Large intestine (tissue), 3 donors: ENCODE measurements around the gene PRPF6. TPM values are rescaled to one million over a fixed set of nuclear protein-coding genes. Genes with fewer than 3 reads are reported as not detected.

Experiments used
- DNase-seq, 2 donors: peaks; one replicate each; pipeline versions ENCODE4 v3.0.0 to v3.0.0-alpha.2; 2013
- H3K27ac ChIP-seq: one replicate; pipeline ENCODE4 v1.5.1; 2013; ENCODE audit warnings: low read length
- H3K27me3 ChIP-seq: 2 replicates; pipeline ENCODE4 v1.6.1; 2013; ENCODE audit warnings: low read length; ENCODE audit not compliant: control insufficient read depth, insufficient read depth
- H3K36me3 ChIP-seq: 2 replicates; pipeline ENCODE4 v1.6.1; 2013; ENCODE audit warnings: low read length; ENCODE audit not compliant: control insufficient read depth, insufficient read depth
- H3K4me1 ChIP-seq: one replicate; pipeline ENCODE4 v1.6.1; 2013; ENCODE audit warnings: low read length; ENCODE audit not compliant: control insufficient read depth, insufficient read depth
- H3K4me3 ChIP-seq: one replicate; pipeline ENCODE4 v1.5.1; 2013; ENCODE audit warnings: low read length
- H3K9me3 ChIP-seq: one replicate; pipeline ENCODE4 v1.6.1; 2013; ENCODE audit warnings: mild to moderate bottlenecking, low read depth, low read length, moderate library complexity; ENCODE audit not compliant: control insufficient read depth
- WGBS: methylation state at CpG from one replicate; pipeline ENCODE4 v1.1.5; 2013; ENCODE audit warnings: low lambda C conversion rate; ENCODE audit not compliant: insufficient coverage; 5-methylcytosine and 5-hydroxymethylcytosine counted together
- polyA plus RNA-seq: library from polyadenylated mRNA; unstranded; fragments of 120-200 nt; gene quantifications from one replicate; pipeline ENCODE4 v1.2.1, GENCODE V29; 2013

Gene PRPF6
- polyA plus RNA-seq, 1 donor, result 59.7 TPM

DNA sequence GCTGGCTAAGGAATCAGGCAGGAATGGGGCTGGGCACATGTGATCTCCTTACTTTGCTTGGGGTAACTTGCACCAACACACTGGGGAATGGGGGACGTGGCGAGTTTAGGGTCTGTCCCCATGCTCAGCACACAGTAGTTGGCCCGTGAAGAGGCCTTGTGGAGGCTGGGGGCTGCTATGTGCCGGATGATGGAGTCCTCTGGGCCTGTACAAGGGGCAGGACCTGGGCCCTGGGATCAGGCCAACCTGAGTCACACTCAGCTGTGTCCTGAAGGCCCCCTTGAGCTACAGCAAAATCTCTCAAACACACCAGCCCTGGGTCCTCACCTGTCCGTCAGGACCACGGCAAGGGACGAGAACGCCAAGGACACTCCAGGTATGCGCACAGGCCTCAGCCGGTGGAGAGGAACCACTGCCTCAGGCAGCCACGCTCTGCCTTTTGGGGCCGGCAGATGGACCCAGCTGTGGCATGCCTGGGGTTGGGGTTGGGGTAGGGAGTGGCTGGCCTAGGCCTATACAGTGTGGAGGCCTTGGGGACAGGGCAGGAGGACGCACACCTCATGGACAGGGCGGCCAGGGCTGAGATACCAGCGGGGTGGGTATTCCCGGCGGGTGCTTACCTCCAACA, 35.8 kb upstream of the PRPF6 start:
- Histone ChIP-seq H3K4me1 (peaks cover 21% of the 10 kb centered on the region), H3K36me3 (peaks cover 65% of the 10 kb centered on the region), H3K27ac (no peak overlapping the region), H3K9me3 (peaks cover 20% of the 10 kb centered on the region), H3K27me3 (no peaks in the 10 kb centered on the region), H3K4me3 (no peak overlapping the region)
- no CpG with 5 or more reads among the region's 17 CpGs for WGBS
- DNase-seq, result no peak

DNA sequence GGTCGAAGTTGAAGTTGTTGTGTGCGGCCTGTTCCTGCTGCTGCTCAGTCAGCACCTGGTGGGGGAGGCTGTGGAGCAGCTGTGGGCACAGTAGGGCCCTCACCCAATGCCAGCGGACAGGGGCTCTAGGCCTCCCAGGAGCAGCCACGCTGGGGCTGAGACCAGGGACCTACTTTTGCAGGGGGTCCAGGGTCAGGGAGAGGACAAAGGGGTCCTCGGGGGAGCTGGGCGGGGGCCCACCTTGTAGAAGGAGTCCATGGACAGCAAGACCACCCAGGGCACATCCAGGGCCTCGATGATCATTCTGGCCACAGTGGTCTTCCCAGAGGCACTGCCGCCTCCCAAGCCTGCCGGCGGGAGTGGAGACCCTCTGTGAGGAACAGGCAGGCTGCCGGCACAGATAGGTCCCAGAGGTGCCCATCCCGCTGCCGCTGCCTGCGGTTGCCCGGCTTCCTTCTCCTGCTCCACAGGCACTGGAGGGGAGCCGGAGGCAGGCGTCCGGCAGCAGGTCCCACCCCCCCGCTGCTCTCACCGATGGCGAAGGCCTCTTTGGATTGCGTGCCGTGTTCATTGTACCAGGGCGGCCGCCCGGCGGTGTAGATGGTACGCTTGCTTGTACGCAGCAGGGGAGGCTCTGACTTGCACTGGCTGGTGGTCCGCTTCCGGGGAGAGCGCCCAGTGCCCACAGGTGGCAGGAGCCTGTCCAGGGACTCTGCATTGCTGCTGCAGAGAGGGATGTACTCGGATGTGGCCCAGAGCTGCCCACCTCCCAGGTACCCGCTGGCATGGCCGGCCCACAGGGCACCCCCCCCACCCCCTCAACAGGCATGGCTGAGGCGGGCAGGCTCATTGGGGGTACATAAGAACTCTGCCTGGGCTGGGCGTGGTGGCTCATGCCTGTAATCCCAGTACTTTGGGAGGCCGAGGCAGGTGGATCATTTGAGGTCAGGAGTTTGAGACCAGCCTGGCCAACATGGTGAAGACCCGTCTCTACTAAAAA, 34.7 kb upstream of the PRPF6 start:
- Histone ChIP-seq H3K4me1 (peaks cover 22% of the 10 kb centered on the region), H3K27ac (no peak overlapping the region), H3K4me3 (no peak overlapping the region), H3K9me3 (peaks cover 9% of the 10 kb centered on the region), H3K36me3 (peaks cover 58% of the 10 kb centered on the region), H3K27me3 (no peaks in the 10 kb centered on the region)
- WGBS, result no CpG with 5 or more reads among the region's 39 CpGs
- no peak for DNase-seq

GRCh38 chr20:63946986-63947637, 33.8 kb upstream of the PRPF6 start:
- no CpG with 5 or more reads among the region's 15 CpGs for WGBS
- Histone ChIP-seq H3K36me3 (peaks cover 56% of the 10 kb centered on the region), H3K27ac (no peak overlapping the region)

DNA sequence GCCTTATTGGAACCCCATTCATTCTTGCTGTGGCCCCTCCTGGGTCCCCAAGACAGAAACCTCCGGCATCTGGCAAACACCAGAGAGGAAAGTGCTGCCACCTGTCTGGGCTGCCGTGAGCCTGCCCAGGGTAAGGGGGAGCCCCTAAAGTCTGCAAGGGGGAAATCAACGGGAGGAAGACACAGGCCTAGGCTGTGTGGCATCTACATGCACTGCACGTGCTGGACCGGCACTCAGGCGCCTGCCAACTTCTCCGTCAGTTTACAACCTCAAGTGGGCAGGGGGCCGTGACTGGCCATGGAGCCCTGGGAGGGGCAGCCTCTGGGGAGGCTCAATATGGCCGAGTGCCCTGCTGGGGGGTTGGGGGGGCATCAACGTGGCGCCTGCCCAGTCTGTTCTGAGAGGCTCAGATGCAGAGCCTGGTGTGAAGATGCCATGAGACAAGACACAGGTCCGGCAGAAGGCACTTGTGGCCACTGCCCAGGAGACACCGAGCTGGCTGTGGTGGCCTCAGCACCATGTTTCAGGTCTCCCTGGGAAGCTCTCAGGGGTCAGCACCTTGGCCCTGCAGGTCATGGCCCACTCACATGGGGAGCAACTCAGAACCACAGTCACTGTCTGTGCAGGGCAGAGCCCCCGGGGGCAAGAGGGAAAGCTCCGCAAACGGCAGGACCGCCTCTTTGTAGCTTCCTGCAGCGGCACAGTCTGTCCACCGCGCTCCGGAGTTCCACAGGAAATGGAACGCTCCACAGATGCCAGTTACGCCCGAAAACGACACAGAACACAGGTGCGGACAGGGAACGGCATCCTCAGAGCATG, 33.1 kb upstream of the PRPF6 start:
- no peaks in the 10 kb centered on the region for H3K27me3 ChIP-seq
- no CpG with 5 or more reads among the region's 27 CpGs for WGBS
- no peaks in the 10 kb centered on the region for H3K9me3 ChIP-seq
- peaks cover 53% of the 10 kb centered on the region for H3K36me3 ChIP-seq
- no peak overlapping the region for H3K4me3 ChIP-seq
- no peak overlapping the region for H3K27ac ChIP-seq
- peaks cover 26% of the 10 kb centered on the region for H3K4me1 ChIP-seq
- no peak for DNase-seq

More at GRCh38 chr20:63946986-63947637, 33.8 kb upstream of the PRPF6 start:
- Histone ChIP-seq H3K4me3 (no peak overlapping the region), H3K9me3 (peaks cover 1% of the 10 kb centered on the region), H3K4me1 (peaks cover 26% of the 10 kb centered on the region), H3K27me3 (no peaks in the 10 kb centered on the region)
- DNase-seq, result no peak

- H3K4me3 ChIP-seq, result no peak overlapping the region
- no peak for DNase-seq
- H3K9me3 ChIP-seq, result no peaks in the 10 kb centered on the region
- no peak overlapping the region for H3K27ac ChIP-seq
- no CpG with 5 or more reads among the region's 20 CpGs for WGBS
- H3K27me3 ChIP-seq, result no peaks in the 10 kb centered on the region
- peaks cover 23% of the 10 kb centered on the region for H3K36me3 ChIP-seq
- H3K4me1 ChIP-seq, result peaks cover 41% of the 10 kb centered on the region
Observed at GRCh38 chr20:63950701-63951397, 30.1 kb upstream of the PRPF6 start.

- H3K27me3 ChIP-seq, result no peaks in the 10 kb centered on the region
- no CpG with 5 or more reads among the region's 17 CpGs for WGBS
- peaks cover 17% of the 10 kb centered on the region for H3K36me3 ChIP-seq
- H3K4me1 ChIP-seq, result peaks cover 41% of the 10 kb centered on the region
- no peaks in the 10 kb centered on the region for H3K9me3 ChIP-seq
- no peak overlapping the region for H3K27ac ChIP-seq
- H3K4me3 ChIP-seq, result no peak overlapping the region
- DNase-seq, result no peak
Observed at GRCh38 chr20:63951398-63952209, 29.3 kb upstream of the PRPF6 start.

DNA sequence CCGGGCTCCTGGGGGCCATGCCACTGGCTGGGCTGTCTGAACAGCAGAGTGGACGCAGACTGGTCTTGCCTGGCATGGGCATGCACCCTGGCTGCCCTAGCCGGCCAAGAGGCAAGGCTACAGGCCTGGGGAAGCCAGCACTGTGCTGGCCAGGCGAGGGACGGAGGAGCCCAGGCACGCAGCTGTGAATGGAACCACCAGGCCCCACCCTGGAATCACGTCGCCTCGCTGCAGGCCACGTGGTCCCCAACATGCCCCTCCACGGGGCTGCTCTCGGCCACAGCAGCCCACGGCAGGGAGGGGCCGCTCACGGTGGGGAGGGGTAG, 28.8 kb upstream of the PRPF6 start:
- peaks cover 17% of the 10 kb centered on the region for H3K36me3 ChIP-seq
- DNase-seq, result no peak
- H3K4me3 ChIP-seq, result no peak overlapping the region
- no peaks in the 10 kb centered on the region for H3K27me3 ChIP-seq
- H3K9me3 ChIP-seq, result no peaks in the 10 kb centered on the region
- H3K27ac ChIP-seq, result no peak overlapping the region
- no CpG with 5 or more reads among the region's 15 CpGs for WGBS
- peaks cover 41% of the 10 kb centered on the region for H3K4me1 ChIP-seq

DNA sequence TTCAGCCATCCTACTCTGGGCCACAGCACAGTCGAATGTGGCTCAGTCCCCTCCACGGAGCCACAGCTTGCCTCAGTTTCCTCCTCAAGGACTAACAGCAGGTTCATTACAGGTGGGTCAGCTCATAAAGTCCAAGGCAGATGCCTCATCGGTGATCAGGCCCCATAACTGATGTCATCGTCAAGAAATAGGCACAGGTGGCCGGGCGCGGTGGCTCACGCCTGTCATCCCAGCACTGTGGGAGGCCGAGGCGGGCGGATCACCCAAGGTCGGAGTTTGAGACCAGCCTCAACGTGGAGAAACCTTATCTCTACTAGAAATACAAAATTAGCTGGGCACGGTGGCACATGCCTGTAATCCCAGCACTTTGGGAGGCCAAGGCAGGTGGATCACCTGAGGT, 28.2 kb upstream of the PRPF6 start:
- no peaks in the 10 kb centered on the region for H3K9me3 ChIP-seq
- peaks cover 15% of the 10 kb centered on the region for H3K36me3 ChIP-seq
- H3K4me3 ChIP-seq, result no peak overlapping the region
- no peaks in the 10 kb centered on the region for H3K27me3 ChIP-seq
- no peak for DNase-seq
- WGBS, result no CpG with 5 or more reads among the region's 14 CpGs
- peaks cover 42% of the 10 kb centered on the region for H3K4me1 ChIP-seq
- H3K27ac ChIP-seq, result no peak overlapping the region

- no peaks in the 10 kb centered on the region for H3K9me3 ChIP-seq
- H3K4me1 ChIP-seq, result peaks cover 39% of the 10 kb centered on the region
- no peak overlapping the region for H3K4me3 ChIP-seq
- no peak for DNase-seq
- no peak overlapping the region for H3K27ac ChIP-seq
- H3K36me3 ChIP-seq, result peaks cover 12% of the 10 kb centered on the region
- WGBS, result no CpG with 5 or more reads among the region's 13 CpGs
- no peaks in the 10 kb centered on the region for H3K27me3 ChIP-seq
Observed at GRCh38 chr20:63953764-63954429, 27.0 kb upstream of the PRPF6 start.
